ENCODE results near the gene GPR15LG.

GRCh38 chr10:84204122-84204521 is 30.5 kb downstream of the GPR15LG start:
- TF ChIP-seq CTCF (conservative IDR thresholded peaks at IDR 0.05; ENCODE audit: low read depth in 2 of 2), result peak; percentile 65 to 89
- TF ChIP-seq REST (IDR thresholded peaks at IDR 0.05; ENCODE audit: unreplicated experiment), result no peak
- TF ChIP-seq EZH2phosphoT487 (IDR thresholded peaks at IDR 0.05; ENCODE audit: unreplicated experiment), result no peak
- TF ChIP-seq EZH2 (IDR thresholded peaks at IDR 0.05; ENCODE audit: low read depth, unreplicated experiment), result no peak
- no peak for TF ChIP-seq CREB1 (CRISPR knock-in tag; IDR thresholded peaks at IDR 0.05; ENCODE audit: low read depth)
